A673 (cell line): ENCODE measurements around the gene ANAPC16.

Source experiments
- CTCF ChIP-seq: fragments of 300-800, 200-600 bp; sonication (generic); conservative IDR thresholded peaks from 2 replicates; pipeline ENCODE4 v1.5.1; 2017; ENCODE audit warnings: low read depth, mild to moderate bottlenecking, antibody characterized with exemption, low read length, moderate library complexity, mixed read lengths
- EZH2 ChIP-seq: fragments of 200-600 bp; sonication (generic); IDR thresholded peaks from 2 replicates; pipeline ENCODE4 v1.6.1; 2017; ENCODE audit warnings: borderline replicate concordance, low read depth, mild to moderate bottlenecking, mixed read lengths, antibody characterized with exemption, low read length; ENCODE audit not compliant: poor library complexity, severe bottlenecking

- TF ChIP-seq CTCF, result no peak
- no peak for TF ChIP-seq EZH2
Observed at GRCh38 chr10:72219235-72219814, 3.5 kb downstream of the ANAPC16 start.
